H1 (cell line): Measurements from ENCODE around the gene TTC28. TPM values are rescaled to one million over a fixed set of nuclear protein-coding genes. Genes with fewer than 3 reads are reported as not detected.

ENCODE experiments used
- CTCF ChIA-PET: fragments of 300-600 bp; sonication (Branson Sonifier 250); formaldehyde crosslinking; loops from one replicate; lab custom pipeline; 2021; ENCODE audit not compliant: partially characterized antibody; lab: Charles Lee
- POLR2A ChIA-PET: fragments of 300-600 bp; sonication (Branson Sonifier 250); formaldehyde crosslinking; loops from one replicate; lab custom pipeline; 2021; ENCODE audit warnings: inconsistent platforms; ENCODE audit not compliant: partially characterized antibody; lab: Charles Lee
- DNase-seq, 2 experiments: peaks; one replicate each; pipeline versions ENCODE4 v3.0.0 to v3.0.0-alpha.2; 2010 to 2022; ENCODE audit warnings: low spot score in 2 of 2, low read depth in 1 of 2, mixed read lengths in 1 of 2
- FAIRE-seq: peaks from 2 replicates; lab custom pipeline; 2011; peaks lifted over from hg19 to GRCh38; lab: Jason Lieb, UNC
- H2AFZ ChIP-seq: 2 replicates; pipeline ENCODE4 v1.8.1; 2012; ENCODE audit warnings: low read length, inconsistent platforms
- H2AK5ac ChIP-seq: 2 replicates; pipeline ENCODE4 v1.6.1; 2013; ENCODE audit warnings: low read depth, low read length
- H2BK120ac ChIP-seq: replicated peaks from 2 replicates; pipeline ENCODE3; 2013; ENCODE audit warnings: low read depth, low read length, inconsistent platforms
- H2BK12ac ChIP-seq: 2 replicates; pipeline ENCODE4 v1.6.1; 2013; ENCODE audit warnings: low read depth, low read length
- H2BK15ac ChIP-seq: 2 replicates; pipeline ENCODE4 v1.6.1; 2013; ENCODE audit warnings: low read length
- H2BK20ac ChIP-seq: 2 replicates; pipeline ENCODE4 v1.6.1; 2013; ENCODE audit warnings: low read length
- H2BK5ac ChIP-seq: 2 replicates; pipeline ENCODE4 v1.6.1; 2013; ENCODE audit warnings: low read depth, low read length
- H3K14ac ChIP-seq: 2 replicates; pipeline ENCODE4 v1.6.1; 2013; ENCODE audit warnings: inconsistent platforms; ENCODE audit not compliant: insufficient read length
- H3K18ac ChIP-seq: 2 replicates; pipeline ENCODE4 v1.6.1; 2013; ENCODE audit warnings: low read length; ENCODE audit errors: extremely low read depth
- H3K23ac ChIP-seq: 2 replicates; pipeline ENCODE4 v1.6.1; 2013; ENCODE audit warnings: inconsistent platforms; ENCODE audit not compliant: insufficient read length
- H3K23me2 ChIP-seq: 2 replicates; pipeline ENCODE4 v1.6.1; 2013; ENCODE audit warnings: low read depth, low read length
- H3K27ac ChIP-seq: 2 replicates; pipeline ENCODE4 v1.6.1; 2011; ENCODE audit warnings: low read depth, low read length, inconsistent platforms
- H3K27me3 ChIP-seq, 4 experiments: replicated peaks in 1 of 4; 1 replicate in 1 of 4; 2 replicates in 3 of 4; pipeline versions ENCODE4 v1.6.1 to v1.8.1; 2011 to 2013; ENCODE audit warnings: low read length in 3 of 4, mild to moderate bottlenecking in 3 of 4, inconsistent platforms in 2 of 4, mixed read lengths in 2 of 4, moderate library complexity in 1 of 4; ENCODE audit not compliant: control insufficient read depth in 3 of 4, insufficient read depth in 3 of 4; ENCODE audit errors: extremely low read depth in 1 of 4
- H3K36me3 ChIP-seq, 4 experiments: 2 replicates each; pipeline versions ENCODE4 v1.6.1 to v1.8.1; 2011 to 2013; ENCODE audit warnings: mild to moderate bottlenecking in 4 of 4, low read length in 3 of 4, moderate library complexity in 2 of 4, control low read depth in 1 of 4, inconsistent platforms in 1 of 4; ENCODE audit not compliant: insufficient read depth in 4 of 4, control insufficient read depth in 2 of 4
- H3K4ac ChIP-seq: replicated peaks from 2 replicates; pipeline ENCODE3; 2013; ENCODE audit warnings: low read length, low read depth, mixed read lengths, inconsistent platforms; ENCODE audit not compliant: insufficient read length
- H3K4me1 ChIP-seq, 4 experiments: replicated peaks in 1 of 4; 1 replicate in 1 of 4; 2 replicates in 3 of 4; pipeline versions ENCODE4 v1.6.1 to v1.8.1; 2011 to 2013; ENCODE audit warnings: low read length in 3 of 4, inconsistent platforms in 2 of 4, mixed read lengths in 1 of 4; ENCODE audit not compliant: insufficient read depth in 4 of 4, control insufficient read depth in 3 of 4
- H3K4me2 ChIP-seq, 2 experiments: 2 replicates each; pipeline versions ENCODE4 v1.6.1 to v1.8.1; 2011 to 2013; ENCODE audit warnings: low read depth in 2 of 2, low read length in 2 of 2, control low read depth in 1 of 2, inconsistent platforms in 1 of 2, mild to moderate bottlenecking in 1 of 2; ENCODE audit not compliant: insufficient read depth in 1 of 2
- H3K4me3 ChIP-seq, 4 experiments: fragments of 200-600, 300-600 bp in 1 of 4; sonication (generic), shearing (Covaris generic), sonication (Bioruptor Twin) in 1 of 4; 2 replicates each; pipeline versions ENCODE4 v1.5.1 to v1.8.1; 2011 to 2016; ENCODE audit warnings: low read length in 4 of 4, low read depth in 3 of 4, control low read depth in 2 of 4, inconsistent platforms in 2 of 4, mild to moderate bottlenecking in 2 of 4, mixed read lengths in 1 of 4, moderate library complexity in 1 of 4; ENCODE audit not compliant: insufficient read depth in 2 of 4; ENCODE audit errors: extremely low read depth in 1 of 4
- H3K56ac ChIP-seq: replicated peaks from 2 replicates; pipeline ENCODE3; 2013; ENCODE audit warnings: low read depth, mild to moderate bottlenecking, mixed read lengths, low read length, inconsistent platforms; ENCODE audit not compliant: insufficient read length
- H3K79me1 ChIP-seq: 2 replicates; pipeline ENCODE4 v1.6.1; 2013; ENCODE audit warnings: low read depth, low read length, control low read depth
- H3K79me2 ChIP-seq, 2 experiments: 2 replicates each; pipeline versions ENCODE4 v1.6.1 to v1.8.1; 2012 to 2013; ENCODE audit warnings: low read length in 2 of 2, mild to moderate bottlenecking in 2 of 2, inconsistent platforms in 1 of 2; ENCODE audit not compliant: insufficient read depth in 2 of 2, control insufficient read depth in 1 of 2
- H3K9ac ChIP-seq, 4 experiments: replicated peaks in 1 of 4; 1 replicate in 1 of 4; 2 replicates in 3 of 4; pipeline versions ENCODE4 v1.6.1 to v1.8.1; 2011 to 2013; ENCODE audit warnings: low read depth in 3 of 4, low read length in 3 of 4, control low read depth in 2 of 4, mild to moderate bottlenecking in 2 of 4, moderate library complexity in 2 of 4, inconsistent platforms in 1 of 4; ENCODE audit errors: extremely low read depth in 1 of 4
- H3K9me3 ChIP-seq, 2 experiments: 2 replicates each; pipeline versions ENCODE4 v1.6.1 to v1.8.1; 2012 to 2013; ENCODE audit warnings: mild to moderate bottlenecking in 2 of 2, moderate library complexity in 2 of 2, control low read depth in 1 of 2, inconsistent platforms in 1 of 2, low read depth in 1 of 2, low read length in 1 of 2, mixed read lengths in 1 of 2; ENCODE audit not compliant: insufficient read depth in 2 of 2
- H4K20me1 ChIP-seq, 2 experiments: replicated peaks in 1 of 2; 2 replicates each; pipeline versions ENCODE3 to v1.8.1; 2011 to 2013; ENCODE audit warnings: inconsistent platforms in 2 of 2, low read length in 2 of 2, mild to moderate bottlenecking in 1 of 2; ENCODE audit not compliant: insufficient read depth in 2 of 2, control insufficient read depth in 1 of 2
- H4K5ac ChIP-seq: 2 replicates; pipeline ENCODE4 v1.6.1; 2013; ENCODE audit warnings: low read length, low read depth, mixed read lengths, inconsistent platforms; ENCODE audit not compliant: insufficient read length
- H4K8ac ChIP-seq: 2 replicates; pipeline ENCODE4 v1.8.0; 2013; ENCODE audit warnings: mild to moderate bottlenecking, moderate library complexity, low read length, inconsistent platforms; ENCODE audit not compliant: insufficient read depth; ENCODE audit errors: extremely low read depth
- H4K91ac ChIP-seq: replicated peaks from 2 replicates; pipeline ENCODE3; 2013; ENCODE audit warnings: low read length, mixed read lengths, inconsistent platforms; ENCODE audit not compliant: insufficient read length
- TBP ChIP-seq: IDR thresholded peaks from 2 replicates; pipeline ENCODE4 v1.6.1; 2011; ENCODE audit warnings: low read depth, low read length, improper control_type of control experiment
- WGBS, 2 experiments: shearing (Covaris generic) in 1 of 2; methylation state at CpG; one replicate each; pipeline versions ENCODE4 v1.1.6 to v1.1.7; 2013 to 2015; ENCODE audit warnings: low lambda C conversion rate in 2 of 2, mixed read lengths in 2 of 2, inconsistent platforms in 1 of 2, low coverage in 1 of 2, missing lambda C conversion rate in 1 of 2; ENCODE audit not compliant: insufficient replicate concordance in 2 of 2, insufficient coverage in 1 of 2, insufficient read length in 1 of 2; ENCODE audit errors: extremely low coverage in 1 of 2, missing lambda C conversion rate in 1 of 2; 5-methylcytosine and 5-hydroxymethylcytosine counted together
- polyA plus RNA-seq, 7 experiments: library from polyadenylated mRNA; depleted of rRNA in 3 of 7; stranded (reverse) in 5 of 7; unstranded in 2 of 7; fragments of >200 nt in 5 of 7; fragments of 200-250 nt in 2 of 7; gene quantifications; 1 replicate in 5 of 7; 2 replicates in 1 of 7; 4 replicates in 1 of 7; pipeline versions ENCODE4 v1.2.1 to v1.2.3, GENCODE V29; 2011 to 2013; ENCODE audit warnings: missing spikeins in 2 of 7, mixed read lengths in 2 of 7
- total RNA-seq: library from RNA; stranded (reverse); fragmentation: NEBNext Ultra II Directional; extraction: Animal tissue kit (Norgen Biotek cat#: 25700); gene quantifications from 2 replicates; pipeline ENCODE4 v1.2.1, GENCODE V29; 2021

Gene TTC28
- total and polyA plus RNA-seq, 2 of the 8 experiments (the other 6 are each of a cell fraction or from before 2014, with no cell fraction given) = 2.6 to 12.6 TPM

- no peak for DNase-seq
- no peaks in the 10 kb centered on the region for H3K9me3 ChIP-seq
- H3K4me3 ChIP-seq = no peak overlapping the region
- H3K27ac ChIP-seq = no peak overlapping the region
- H3K18ac ChIP-seq = no peak overlapping the region; the same call in 1 of the 2 replicates
- H2AK5ac ChIP-seq = no peak overlapping the region
- H3K14ac ChIP-seq = no peak overlapping the region
- 0 out of 2 replicates have a peak, but pooled peaks cover 2% of the 10 kb centered on the region for H3K79me1 ChIP-seq
- H3K23me2 ChIP-seq = no peaks in the 10 kb centered on the region; the same call in 1 of the 2 replicates
- H2BK15ac ChIP-seq = no peak overlapping the region
- H3K23ac ChIP-seq = no peak overlapping the region
- H3K79me2 ChIP-seq = no peaks in the 10 kb centered on the region
- peaks cover 0 to 2% (median 0%) of the 10 kb centered on the region in 4 experiments; a peak in 2 of 7 replicates for H3K27me3 ChIP-seq
- H3K4ac ChIP-seq = no peak overlapping the region
- no peak overlapping the region for H4K91ac ChIP-seq
- no peak overlapping the region for H2BK5ac ChIP-seq
- no peak overlapping the region for H2BK12ac ChIP-seq
- FAIRE-seq = no peak
- no peaks in the 10 kb centered on the region for H3K36me3 ChIP-seq
- POLR2A ChIA-PET = no interaction called here
- H3K9ac ChIP-seq = no peak overlapping the region
- H2AFZ ChIP-seq = no peak overlapping the region
- H2BK120ac ChIP-seq = no peak overlapping the region
- no peak for TF ChIP-seq TBP
- 92% methylated on average over 14 of the region's 14 CpGs; no CpG with 5 or more reads in 1 of the 2 experiments for WGBS, 2 experiments
- no peak overlapping the region for H3K56ac ChIP-seq
- H3K4me1 ChIP-seq = peaks cover 0 to 24% (median 17%) of the 10 kb centered on the region in 4 experiments; a peak in 6 of 7 replicates
- CTCF ChIA-PET = interaction anchor here (0.6 to 2.2 kb wide), 9 partner anchors 9 to 274 kb away, joined by 3 to 6 read pairs (median 3); no protein-coding TSS in a partner anchor
- no peak overlapping the region for H4K8ac ChIP-seq
- H3K4me2 ChIP-seq = no peak overlapping the region
- H2BK20ac ChIP-seq = no peak overlapping the region
- H4K20me1 ChIP-seq = peaks cover 1 to 2% of the 10 kb centered on the region in 2 experiments
- no peak overlapping the region for H4K5ac ChIP-seq
These were observed 684.9 kb downstream of the TTC28 start for GRCh38 chr22:27994481-27995331.
